ENCODE data around the gene MYL3.

DNA sequence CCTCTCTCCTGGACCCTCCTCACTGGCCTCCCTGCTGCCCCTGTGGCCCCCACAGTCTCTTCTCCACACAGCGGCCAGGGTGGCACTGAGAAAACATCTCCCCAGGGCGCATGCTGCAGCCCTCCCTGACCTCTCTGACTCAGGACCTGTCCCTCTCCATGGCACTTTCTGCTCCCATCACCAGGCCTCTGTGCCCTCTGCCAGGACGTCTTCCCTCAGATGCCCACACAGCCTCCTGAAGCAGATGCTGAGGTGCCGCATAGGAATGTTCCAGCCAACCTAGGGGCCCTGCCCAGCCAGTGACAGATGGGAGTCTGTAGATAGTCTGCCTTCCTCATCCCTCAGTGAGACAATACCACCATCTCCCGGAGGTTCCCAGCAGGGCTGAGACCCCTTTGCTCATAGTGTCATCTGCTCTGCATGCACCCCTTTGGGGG lies 8.7 kb downstream of the MYL3 start:
- no peak for TF ChIP-seq POLR2A (IDR thresholded peaks at IDR 0.05; ENCODE audit: low read depth, low read length)
- no peak for TF ChIP-seq SMC3 (IDR thresholded peaks at IDR 0.05; ENCODE audit: low read depth, low read length)
- no peak for TF ChIP-seq FOS (IDR thresholded peaks at IDR 0.05; ENCODE audit: low read depth, low read length)
- TF ChIP-seq, protein P1, sequence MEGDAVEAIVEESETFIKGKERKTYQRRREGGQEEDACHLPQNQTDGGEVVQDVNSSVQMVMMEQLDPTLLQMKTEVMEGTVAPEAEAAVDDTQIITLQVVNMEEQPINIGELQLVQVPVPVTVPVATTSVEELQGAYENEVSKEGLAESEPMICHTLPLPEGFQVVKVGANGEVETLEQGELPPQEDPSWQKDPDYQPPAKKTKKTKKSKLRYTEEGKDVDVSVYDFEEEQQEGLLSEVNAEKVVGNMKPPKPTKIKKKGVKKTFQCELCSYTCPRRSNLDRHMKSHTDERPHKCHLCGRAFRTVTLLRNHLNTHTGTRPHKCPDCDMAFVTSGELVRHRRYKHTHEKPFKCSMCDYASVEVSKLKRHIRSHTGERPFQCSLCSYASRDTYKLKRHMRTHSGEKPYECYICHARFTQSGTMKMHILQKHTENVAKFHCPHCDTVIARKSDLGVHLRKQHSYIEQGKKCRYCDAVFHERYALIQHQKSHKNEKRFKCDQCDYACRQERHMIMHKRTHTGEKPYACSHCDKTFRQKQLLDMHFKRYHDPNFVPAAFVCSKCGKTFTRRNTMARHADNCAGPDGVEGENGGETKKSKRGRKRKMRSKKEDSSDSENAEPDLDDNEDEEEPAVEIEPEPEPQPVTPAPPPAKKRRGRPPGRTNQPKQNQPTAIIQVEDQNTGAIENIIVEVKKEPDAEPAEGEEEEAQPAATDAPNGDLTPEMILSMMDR (conservative IDR thresholded peaks at IDR 0.05; ENCODE audit: low read depth, low read length): no peak
- TF ChIP-seq CEBPB (IDR thresholded peaks at IDR 0.05; ENCODE audit: low read depth, low read length): no peak
- TF ChIP-seq RFX5 (IDR thresholded peaks at IDR 0.05; ENCODE audit: low read depth, low read length): no peak
- TF ChIP-seq RCOR1 (IDR thresholded peaks at IDR 0.05; ENCODE audit: insufficient replicate concordance, low read length): no peak
- TF ChIP-seq RAD21 (IDR thresholded peaks at IDR 0.05; ENCODE audit: low read length): no peak
- TF ChIP-seq, protein P2, sequence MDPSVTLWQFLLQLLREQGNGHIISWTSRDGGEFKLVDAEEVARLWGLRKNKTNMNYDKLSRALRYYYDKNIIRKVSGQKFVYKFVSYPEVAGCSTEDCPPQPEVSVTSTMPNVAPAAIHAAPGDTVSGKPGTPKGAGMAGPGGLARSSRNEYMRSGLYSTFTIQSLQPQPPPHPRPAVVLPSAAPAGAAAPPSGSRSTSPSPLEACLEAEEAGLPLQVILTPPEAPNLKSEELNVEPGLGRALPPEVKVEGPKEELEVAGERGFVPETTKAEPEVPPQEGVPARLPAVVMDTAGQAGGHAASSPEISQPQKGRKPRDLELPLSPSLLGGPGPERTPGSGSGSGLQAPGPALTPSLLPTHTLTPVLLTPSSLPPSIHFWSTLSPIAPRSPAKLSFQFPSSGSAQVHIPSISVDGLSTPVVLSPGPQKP (IDR thresholded peaks at IDR 0.05; ENCODE audit: borderline replicate concordance, low read depth, low read length): no peak
- TF ChIP-seq, protein P3, sequence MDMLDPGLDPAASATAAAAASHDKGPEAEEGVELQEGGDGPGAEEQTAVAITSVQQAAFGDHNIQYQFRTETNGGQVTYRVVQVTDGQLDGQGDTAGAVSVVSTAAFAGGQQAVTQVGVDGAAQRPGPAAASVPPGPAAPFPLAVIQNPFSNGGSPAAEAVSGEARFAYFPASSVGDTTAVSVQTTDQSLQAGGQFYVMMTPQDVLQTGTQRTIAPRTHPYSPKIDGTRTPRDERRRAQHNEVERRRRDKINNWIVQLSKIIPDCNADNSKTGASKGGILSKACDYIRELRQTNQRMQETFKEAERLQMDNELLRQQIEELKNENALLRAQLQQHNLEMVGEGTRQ (IDR thresholded peaks at IDR 0.05; ENCODE audit: low read depth, low read length): no peak
- TF ChIP-seq MAFK (IDR thresholded peaks at IDR 0.05; ENCODE audit: low read depth, low read length): no peak
- TF ChIP-seq BHLHE40 (IDR thresholded peaks at IDR 0.05; ENCODE audit: low read depth, low read length): no peak
- no peak for TF ChIP-seq MXI1 (IDR thresholded peaks at IDR 0.05; ENCODE audit: borderline replicate concordance, low read depth, low read length)
- TF ChIP-seq NFE2L2 (IDR thresholded peaks at IDR 0.05; ENCODE audit: low read depth, low read length): no peak
